ENCODE data around the gene HOXD1. TPM values are rescaled to one million over a fixed set of nuclear protein-coding genes. Genes with fewer than 3 reads are reported as not detected.

HOXD1 gene
- total RNA-seq, 6 donors from 2014 or later = 1.0 to 7.2 (median 3.6) TPM

DNA sequence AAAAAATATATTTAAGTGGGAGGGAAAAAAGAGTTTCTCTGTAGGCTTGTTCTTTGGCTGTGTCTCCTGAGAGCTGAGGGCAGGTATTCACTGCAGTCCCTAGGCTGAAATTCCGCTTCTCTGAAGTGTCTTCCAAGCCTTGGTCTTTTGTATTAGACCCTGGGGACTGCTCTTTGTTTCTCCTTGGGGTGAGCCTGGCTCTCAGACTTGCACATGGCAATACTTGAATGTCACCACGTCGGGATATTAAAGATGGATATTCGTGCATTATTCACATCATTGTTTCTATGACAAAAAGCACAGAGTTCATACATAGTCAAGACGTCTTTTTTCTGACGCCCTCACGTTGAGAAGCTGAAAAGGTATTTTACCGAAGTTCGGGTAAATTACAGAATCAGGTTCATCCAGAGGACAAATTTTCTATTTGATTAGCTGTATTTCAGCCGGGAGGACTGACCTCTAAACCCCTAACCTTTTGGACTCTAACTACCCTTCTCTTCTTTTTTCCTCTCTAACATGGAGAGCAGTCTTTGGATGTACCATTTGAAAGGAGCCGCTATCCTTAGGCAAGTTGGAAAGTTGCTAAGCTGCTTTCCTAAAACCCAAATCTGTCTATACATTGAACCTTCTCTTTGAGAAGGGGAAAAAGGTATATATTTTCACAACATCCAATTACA, 33.8 kb upstream of the HOXD1 start:
- no peak overlapping the region for H3K4me3 ChIP-seq
- no peaks in the 10 kb centered on the region for H3K36me3 ChIP-seq
- ATAC-seq (ENCODE audit: low FRiP score in 2 of 2) = no peak
- no peak for DNase-seq
- TF ChIP-seq, protein P1, sequence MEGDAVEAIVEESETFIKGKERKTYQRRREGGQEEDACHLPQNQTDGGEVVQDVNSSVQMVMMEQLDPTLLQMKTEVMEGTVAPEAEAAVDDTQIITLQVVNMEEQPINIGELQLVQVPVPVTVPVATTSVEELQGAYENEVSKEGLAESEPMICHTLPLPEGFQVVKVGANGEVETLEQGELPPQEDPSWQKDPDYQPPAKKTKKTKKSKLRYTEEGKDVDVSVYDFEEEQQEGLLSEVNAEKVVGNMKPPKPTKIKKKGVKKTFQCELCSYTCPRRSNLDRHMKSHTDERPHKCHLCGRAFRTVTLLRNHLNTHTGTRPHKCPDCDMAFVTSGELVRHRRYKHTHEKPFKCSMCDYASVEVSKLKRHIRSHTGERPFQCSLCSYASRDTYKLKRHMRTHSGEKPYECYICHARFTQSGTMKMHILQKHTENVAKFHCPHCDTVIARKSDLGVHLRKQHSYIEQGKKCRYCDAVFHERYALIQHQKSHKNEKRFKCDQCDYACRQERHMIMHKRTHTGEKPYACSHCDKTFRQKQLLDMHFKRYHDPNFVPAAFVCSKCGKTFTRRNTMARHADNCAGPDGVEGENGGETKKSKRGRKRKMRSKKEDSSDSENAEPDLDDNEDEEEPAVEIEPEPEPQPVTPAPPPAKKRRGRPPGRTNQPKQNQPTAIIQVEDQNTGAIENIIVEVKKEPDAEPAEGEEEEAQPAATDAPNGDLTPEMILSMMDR (IDR thresholded peaks at IDR 0.05) = no peak
- TF ChIP-seq EP300 (IDR thresholded peaks at IDR 0.05) = no peak
- no peak overlapping the region for H3K27ac ChIP-seq
- WGBS, 2 donors = 17 to 24% methylated on average over 11 of the region's 11 CpGs
- H3K9me3 ChIP-seq = no peaks in the 10 kb centered on the region
- H3K27me3 ChIP-seq = peaks cover 0 to 86% (median 43%) of the 10 kb centered on the region in 4 donors
- H3K4me1 ChIP-seq = peaks cover 6 to 43% (median 18%) of the 10 kb centered on the region in 4 donors

DNA sequence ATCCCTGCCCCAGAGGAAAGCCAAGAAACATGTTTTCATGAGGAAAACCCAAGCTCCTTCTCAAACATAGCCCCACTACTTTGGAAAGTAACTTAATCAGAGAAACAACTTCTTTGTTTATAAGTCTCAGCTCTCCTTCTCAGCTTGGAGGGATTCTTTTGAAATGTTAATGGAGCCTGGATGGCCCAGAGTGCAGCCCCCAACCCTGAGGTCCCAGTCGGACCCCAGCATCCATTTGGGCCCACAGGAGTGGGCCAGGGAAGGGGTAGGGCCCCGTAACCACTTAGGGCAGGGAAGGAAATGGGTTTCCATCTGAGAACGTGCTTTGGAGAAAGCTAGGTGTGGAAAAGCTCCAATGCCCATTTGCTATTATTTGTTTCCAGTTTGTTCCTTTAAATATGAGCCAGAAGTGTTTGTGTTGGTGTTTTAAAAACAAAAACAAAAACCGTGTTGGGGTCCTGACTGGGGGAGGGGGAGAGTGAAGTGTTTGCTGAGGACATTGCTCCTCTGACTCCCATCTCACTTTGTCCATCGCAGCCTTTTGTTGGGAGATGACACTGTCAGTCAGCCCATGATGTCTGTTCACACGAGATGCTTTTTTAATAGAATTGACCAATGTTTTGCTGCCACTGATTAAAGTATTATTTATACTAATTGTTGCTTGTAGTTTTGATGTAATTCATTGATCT, 33.0 kb upstream of the HOXD1 start:
- no peak for TF ChIP-seq EP300 (IDR thresholded peaks at IDR 0.05)
- TF ChIP-seq POLR2A (IDR thresholded peaks at IDR 0.05) = no peak
- no peak for TF ChIP-seq POLR2AphosphoS5 (IDR thresholded peaks at IDR 0.05)
- TF ChIP-seq, protein P1 (IDR thresholded peaks at IDR 0.05) = no peak
- H3K27ac ChIP-seq = no peak overlapping the region
- DNase-seq (no peak), ATAC-seq (ENCODE audit: low FRiP score in 2 of 2) (no peak)
- no peak overlapping the region for H3K4me3 ChIP-seq
- peaks cover 0 to 86% (median 47%) of the 10 kb centered on the region in 4 donors for H3K27me3 ChIP-seq
- H3K9me3 ChIP-seq = no peaks in the 10 kb centered on the region
- H3K36me3 ChIP-seq = no peaks in the 10 kb centered on the region
- 10 to 14% methylated on average over 6 of the region's 6 CpGs for WGBS, 2 donors
- H3K4me1 ChIP-seq = peaks cover 14 to 49% (median 25%) of the 10 kb centered on the region in 4 donors

DNA sequence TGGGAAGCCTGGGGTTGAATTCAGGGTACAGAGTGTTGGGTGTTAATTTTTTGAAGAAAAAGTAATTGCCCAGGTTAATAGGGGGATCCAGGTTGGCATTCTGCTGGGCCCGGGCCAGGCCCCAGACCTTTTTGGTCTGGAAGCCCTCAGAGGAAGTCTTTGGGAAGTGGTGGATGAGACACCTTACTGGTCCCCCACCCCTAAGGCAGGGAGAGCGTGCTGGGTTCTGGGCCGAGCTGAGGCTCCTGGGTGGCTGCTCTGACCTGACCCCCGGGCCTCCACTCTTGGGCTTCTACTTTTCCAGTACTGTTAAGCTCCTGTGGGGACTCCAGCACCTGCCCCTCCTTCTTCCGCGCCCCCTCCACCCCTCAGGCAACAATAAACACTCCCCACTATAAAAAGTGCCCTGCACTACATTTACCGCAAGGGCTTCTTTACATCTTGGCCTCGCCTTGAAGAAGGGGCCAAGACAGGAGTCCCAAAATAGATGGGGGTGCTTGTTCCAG, 32.1 kb upstream of the HOXD1 start:
- Histone ChIP-seq H3K27ac (no peak overlapping the region), H3K4me1 (peaks cover 14 to 52% (median 27%) of the 10 kb centered on the region in 4 donors), H3K9me3 (no peaks in the 10 kb centered on the region), H3K27me3 (peaks cover 0 to 86% (median 45%) of the 10 kb centered on the region in 4 donors), H3K4me3 (no peak overlapping the region), H3K36me3 (no peaks in the 10 kb centered on the region)
- WGBS, 2 donors = 16 to 36% methylated on average over 7 to 8 of the region's 8 CpGs
- DNase-seq (no peak), ATAC-seq (ENCODE audit: low FRiP score in 2 of 2) (no peak)
- TF ChIP-seq, protein P1 (IDR thresholded peaks at IDR 0.05) = no peak
- no peak for TF ChIP-seq EP300 (IDR thresholded peaks at IDR 0.05)
- no peak for TF ChIP-seq POLR2A (IDR thresholded peaks at IDR 0.05)
- TF ChIP-seq POLR2AphosphoS5 (IDR thresholded peaks at IDR 0.05) = no peak

DNA sequence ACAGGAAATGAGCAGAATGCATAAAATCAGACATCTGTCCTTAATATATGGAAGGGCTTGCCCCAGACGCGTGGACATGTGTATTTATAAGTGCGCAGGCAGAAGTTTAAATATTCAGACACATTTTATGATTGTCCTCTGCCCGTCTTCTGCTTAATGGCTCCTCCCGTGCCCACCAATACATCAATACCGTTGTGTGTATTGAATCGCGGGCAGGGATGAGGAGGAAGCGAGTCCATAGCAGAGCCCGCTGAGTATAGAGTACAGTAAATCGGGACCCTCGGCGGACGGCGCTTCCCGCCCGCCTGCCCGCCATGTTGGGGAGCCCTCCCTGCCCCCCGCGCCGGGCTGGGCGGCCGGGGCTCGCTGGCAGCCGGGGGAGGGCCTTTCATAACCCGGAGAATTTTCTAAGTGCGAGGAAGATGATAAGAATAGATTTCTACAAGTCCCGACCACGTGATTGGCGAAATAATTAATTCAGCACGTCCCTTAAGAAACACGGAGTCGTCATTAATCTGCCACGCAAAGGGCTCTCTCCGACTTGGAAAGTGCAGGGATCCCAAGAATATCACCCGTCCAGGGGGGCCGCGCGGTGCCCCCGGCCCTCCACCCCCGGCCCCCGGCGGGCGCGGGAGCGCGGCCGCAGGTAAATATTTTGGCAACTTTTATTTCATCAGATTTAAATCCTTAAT, 31.5 kb upstream of the HOXD1 start, which contains the start of gene HOXD3:
Gene HOXD3, plus strand, starts transcription at position 501 of the 692 bp plus-strand sequence. CDS start 11,808 bp downstream, outside the sequence.
- 7 to 9% methylated on average over 34 to 48 of the region's 48 CpGs for WGBS, 2 donors
- no peaks in the 10 kb centered on the region for H3K36me3 ChIP-seq
- no peak within 1 kb of the TSS for H3K4me3 ChIP-seq
- no peak within 1 kb of the TSS for H3K27ac ChIP-seq
- DNase-seq = peak in 1 of 2 donors; percentile 57
- peaks cover 0 to 83% (median 41%) of the 10 kb centered on the region in 4 donors for H3K27me3 ChIP-seq
- no peaks in the 10 kb centered on the region for H3K9me3 ChIP-seq
- H3K4me1 ChIP-seq = peaks cover 14 to 46% (median 25%) of the 10 kb centered on the region in 4 donors
- TF ChIP-seq POLR2AphosphoS5 (IDR thresholded peaks at IDR 0.05) (no peak), POLR2A (IDR thresholded peaks at IDR 0.05) (no peak), EP300 (IDR thresholded peaks at IDR 0.05) (no peak)
- TF ChIP-seq, protein P1 (IDR thresholded peaks at IDR 0.05) = no peak
- no peak for ATAC-seq (ENCODE audit: low FRiP score in 2 of 2)

All from upper lobe of left lung (tissue), 6 donors.